H1 (cell line): ENCODE data around the gene MAP2K5. TPM values are rescaled to one million over a fixed set of nuclear protein-coding genes. Genes with fewer than 3 reads are reported as not detected.

Experiments used
- CTCF ChIA-PET: fragments of 300-600 bp; sonication (Branson Sonifier 250); formaldehyde crosslinking; loops from one replicate; lab custom pipeline; 2021; ENCODE audit not compliant: partially characterized antibody; lab: Charles Lee
- POLR2A ChIA-PET: fragments of 300-600 bp; sonication (Branson Sonifier 250); formaldehyde crosslinking; loops from one replicate; lab custom pipeline; 2021; ENCODE audit warnings: inconsistent platforms; ENCODE audit not compliant: partially characterized antibody; lab: Charles Lee
- DNase-seq, 2 experiments: peaks; one replicate each; pipeline versions ENCODE4 v3.0.0 to v3.0.0-alpha.2; 2010 to 2022; ENCODE audit warnings: low spot score in 2 of 2, low read depth in 1 of 2, mixed read lengths in 1 of 2
- FAIRE-seq: peaks from 2 replicates; lab custom pipeline; 2011; peaks lifted over from hg19 to GRCh38; lab: Jason Lieb, UNC
- H2AFZ ChIP-seq: 2 replicates; pipeline ENCODE4 v1.8.1; 2012; ENCODE audit warnings: low read length, inconsistent platforms
- H2AK5ac ChIP-seq: 2 replicates; pipeline ENCODE4 v1.6.1; 2013; ENCODE audit warnings: low read depth, low read length
- H2BK120ac ChIP-seq: replicated peaks from 2 replicates; pipeline ENCODE3; 2013; ENCODE audit warnings: low read depth, low read length, inconsistent platforms
- H2BK12ac ChIP-seq: 2 replicates; pipeline ENCODE4 v1.6.1; 2013; ENCODE audit warnings: low read depth, low read length
- H2BK15ac ChIP-seq: 2 replicates; pipeline ENCODE4 v1.6.1; 2013; ENCODE audit warnings: low read length
- H2BK20ac ChIP-seq: 2 replicates; pipeline ENCODE4 v1.6.1; 2013; ENCODE audit warnings: low read length
- H2BK5ac ChIP-seq: 2 replicates; pipeline ENCODE4 v1.6.1; 2013; ENCODE audit warnings: low read depth, low read length
- H3K14ac ChIP-seq: 2 replicates; pipeline ENCODE4 v1.6.1; 2013; ENCODE audit warnings: inconsistent platforms; ENCODE audit not compliant: insufficient read length
- H3K18ac ChIP-seq: 2 replicates; pipeline ENCODE4 v1.6.1; 2013; ENCODE audit warnings: low read length; ENCODE audit errors: extremely low read depth
- H3K23ac ChIP-seq: 2 replicates; pipeline ENCODE4 v1.6.1; 2013; ENCODE audit warnings: inconsistent platforms; ENCODE audit not compliant: insufficient read length
- H3K23me2 ChIP-seq: 2 replicates; pipeline ENCODE4 v1.6.1; 2013; ENCODE audit warnings: low read depth, low read length
- H3K27ac ChIP-seq: 2 replicates; pipeline ENCODE4 v1.6.1; 2011; ENCODE audit warnings: low read depth, low read length, inconsistent platforms
- H3K27me3 ChIP-seq, 4 experiments: replicated peaks in 1 of 4; 1 replicate in 1 of 4; 2 replicates in 3 of 4; pipeline versions ENCODE4 v1.6.1 to v1.8.1; 2011 to 2013; ENCODE audit warnings: low read length in 3 of 4, mild to moderate bottlenecking in 3 of 4, inconsistent platforms in 2 of 4, mixed read lengths in 2 of 4, moderate library complexity in 1 of 4; ENCODE audit not compliant: control insufficient read depth in 3 of 4, insufficient read depth in 3 of 4; ENCODE audit errors: extremely low read depth in 1 of 4
- H3K36me3 ChIP-seq, 4 experiments: 2 replicates each; pipeline versions ENCODE4 v1.6.1 to v1.8.1; 2011 to 2013; ENCODE audit warnings: mild to moderate bottlenecking in 4 of 4, low read length in 3 of 4, moderate library complexity in 2 of 4, control low read depth in 1 of 4, inconsistent platforms in 1 of 4; ENCODE audit not compliant: insufficient read depth in 4 of 4, control insufficient read depth in 2 of 4
- H3K4ac ChIP-seq: replicated peaks from 2 replicates; pipeline ENCODE3; 2013; ENCODE audit warnings: low read length, low read depth, mixed read lengths, inconsistent platforms; ENCODE audit not compliant: insufficient read length
- H3K4me1 ChIP-seq, 4 experiments: replicated peaks in 1 of 4; 1 replicate in 1 of 4; 2 replicates in 3 of 4; pipeline versions ENCODE4 v1.6.1 to v1.8.1; 2011 to 2013; ENCODE audit warnings: low read length in 3 of 4, inconsistent platforms in 2 of 4, mixed read lengths in 1 of 4; ENCODE audit not compliant: insufficient read depth in 4 of 4, control insufficient read depth in 3 of 4
- H3K4me2 ChIP-seq, 2 experiments: 2 replicates each; pipeline versions ENCODE4 v1.6.1 to v1.8.1; 2011 to 2013; ENCODE audit warnings: low read depth in 2 of 2, low read length in 2 of 2, control low read depth in 1 of 2, inconsistent platforms in 1 of 2, mild to moderate bottlenecking in 1 of 2; ENCODE audit not compliant: insufficient read depth in 1 of 2
- H3K4me3 ChIP-seq, 4 experiments: fragments of 200-600, 300-600 bp in 1 of 4; sonication (generic), shearing (Covaris generic), sonication (Bioruptor Twin) in 1 of 4; 2 replicates each; pipeline versions ENCODE4 v1.5.1 to v1.8.1; 2011 to 2016; ENCODE audit warnings: low read length in 4 of 4, low read depth in 3 of 4, control low read depth in 2 of 4, inconsistent platforms in 2 of 4, mild to moderate bottlenecking in 2 of 4, mixed read lengths in 1 of 4, moderate library complexity in 1 of 4; ENCODE audit not compliant: insufficient read depth in 2 of 4; ENCODE audit errors: extremely low read depth in 1 of 4
- H3K56ac ChIP-seq: replicated peaks from 2 replicates; pipeline ENCODE3; 2013; ENCODE audit warnings: low read depth, mild to moderate bottlenecking, mixed read lengths, low read length, inconsistent platforms; ENCODE audit not compliant: insufficient read length
- H3K79me1 ChIP-seq: 2 replicates; pipeline ENCODE4 v1.6.1; 2013; ENCODE audit warnings: low read depth, low read length, control low read depth
- H3K79me2 ChIP-seq, 2 experiments: 2 replicates each; pipeline versions ENCODE4 v1.6.1 to v1.8.1; 2012 to 2013; ENCODE audit warnings: low read length in 2 of 2, mild to moderate bottlenecking in 2 of 2, inconsistent platforms in 1 of 2; ENCODE audit not compliant: insufficient read depth in 2 of 2, control insufficient read depth in 1 of 2
- H3K9ac ChIP-seq, 4 experiments: replicated peaks in 1 of 4; 1 replicate in 1 of 4; 2 replicates in 3 of 4; pipeline versions ENCODE4 v1.6.1 to v1.8.1; 2011 to 2013; ENCODE audit warnings: low read depth in 3 of 4, low read length in 3 of 4, control low read depth in 2 of 4, mild to moderate bottlenecking in 2 of 4, moderate library complexity in 2 of 4, inconsistent platforms in 1 of 4; ENCODE audit errors: extremely low read depth in 1 of 4
- H3K9me3 ChIP-seq, 2 experiments: 2 replicates each; pipeline versions ENCODE4 v1.6.1 to v1.8.1; 2012 to 2013; ENCODE audit warnings: mild to moderate bottlenecking in 2 of 2, moderate library complexity in 2 of 2, control low read depth in 1 of 2, inconsistent platforms in 1 of 2, low read depth in 1 of 2, low read length in 1 of 2, mixed read lengths in 1 of 2; ENCODE audit not compliant: insufficient read depth in 2 of 2
- H4K20me1 ChIP-seq, 2 experiments: replicated peaks in 1 of 2; 2 replicates each; pipeline versions ENCODE3 to v1.8.1; 2011 to 2013; ENCODE audit warnings: inconsistent platforms in 2 of 2, low read length in 2 of 2, mild to moderate bottlenecking in 1 of 2; ENCODE audit not compliant: insufficient read depth in 2 of 2, control insufficient read depth in 1 of 2
- H4K5ac ChIP-seq: 2 replicates; pipeline ENCODE4 v1.6.1; 2013; ENCODE audit warnings: low read length, low read depth, mixed read lengths, inconsistent platforms; ENCODE audit not compliant: insufficient read length
- H4K8ac ChIP-seq: 2 replicates; pipeline ENCODE4 v1.8.0; 2013; ENCODE audit warnings: mild to moderate bottlenecking, moderate library complexity, low read length, inconsistent platforms; ENCODE audit not compliant: insufficient read depth; ENCODE audit errors: extremely low read depth
- H4K91ac ChIP-seq: replicated peaks from 2 replicates; pipeline ENCODE3; 2013; ENCODE audit warnings: low read length, mixed read lengths, inconsistent platforms; ENCODE audit not compliant: insufficient read length
- CHD1 ChIP-seq: IDR thresholded peaks from 2 replicates; pipeline ENCODE4 v1.6.1; 2012; ENCODE audit warnings: low read depth, low read length, improper control_type of control experiment
- CREB1 ChIP-seq: IDR thresholded peaks from 2 replicates; pipeline ENCODE4 v1.6.1; 2012; ENCODE audit warnings: inconsistent platforms
- CTBP2 ChIP-seq: IDR thresholded peaks from 2 replicates; pipeline ENCODE4 v1.7.0; 2011; ENCODE audit warnings: borderline replicate concordance, mild to moderate bottlenecking, moderate library complexity, mixed read lengths, low read length; ENCODE audit not compliant: insufficient read depth, insufficient read length
- EP300 ChIP-seq, 2 experiments: IDR thresholded peaks; 1 replicate in 1 of 2; 2 replicates in 1 of 2; pipeline ENCODE4 v1.6.1; 2011 to 2012; ENCODE audit warnings: low read depth in 2 of 2, low read length in 2 of 2, mild to moderate bottlenecking in 2 of 2, borderline replicate concordance in 1 of 2, inconsistent platforms in 1 of 2, moderate library complexity in 1 of 2
- KDM4A ChIP-seq: IDR thresholded peaks from one replicate; pipeline ENCODE4 v1.7.1; 2012; ENCODE audit warnings: low read depth, mild to moderate bottlenecking, moderate library complexity, low read length, inconsistent platforms; ENCODE audit not compliant: severe bottlenecking
- POU5F1 ChIP-seq: IDR thresholded peaks from 2 replicates; pipeline ENCODE4 v1.6.1; 2011; ENCODE audit warnings: low read depth, mild to moderate bottlenecking, low read length, moderate library complexity
- RXRA ChIP-seq: IDR thresholded peaks from 2 replicates; pipeline ENCODE4 v1.6.1; 2011; ENCODE audit warnings: low read depth, mild to moderate bottlenecking, low read length, moderate library complexity; ENCODE audit not compliant: insufficient read depth
- SIN3A ChIP-seq, 2 experiments: IDR thresholded peaks in 1 of 2; conservative IDR thresholded peaks in 1 of 2; 2 replicates each; pipeline ENCODE4 v1.6.1; 2011 to 2012; ENCODE audit warnings: low read length in 2 of 2, improper control_type of control experiment in 1 of 2, low read depth in 1 of 2, mild to moderate bottlenecking in 1 of 2
- SP1 ChIP-seq: IDR thresholded peaks from 2 replicates; pipeline ENCODE4 v1.6.1; 2011; ENCODE audit warnings: low read depth, low read length
- TBP ChIP-seq: IDR thresholded peaks from 2 replicates; pipeline ENCODE4 v1.6.1; 2011; ENCODE audit warnings: low read depth, low read length, improper control_type of control experiment
- TCF12 ChIP-seq: IDR thresholded peaks from 2 replicates; pipeline ENCODE4 v1.6.1; 2011; ENCODE audit warnings: low read depth, mild to moderate bottlenecking, low read length
- YY1 ChIP-seq: IDR thresholded peaks from 2 replicates; pipeline ENCODE4 v1.6.1; 2011; ENCODE audit warnings: low read depth, mild to moderate bottlenecking, low read length
- WGBS, 2 experiments: shearing (Covaris generic) in 1 of 2; methylation state at CpG; one replicate each; pipeline versions ENCODE4 v1.1.6 to v1.1.7; 2013 to 2015; ENCODE audit warnings: low lambda C conversion rate in 2 of 2, mixed read lengths in 2 of 2, inconsistent platforms in 1 of 2, low coverage in 1 of 2, missing lambda C conversion rate in 1 of 2; ENCODE audit not compliant: insufficient replicate concordance in 2 of 2, insufficient coverage in 1 of 2, insufficient read length in 1 of 2; ENCODE audit errors: extremely low coverage in 1 of 2, missing lambda C conversion rate in 1 of 2; 5-methylcytosine and 5-hydroxymethylcytosine counted together
- polyA plus RNA-seq, 7 experiments: library from polyadenylated mRNA; depleted of rRNA in 3 of 7; stranded (reverse) in 5 of 7; unstranded in 2 of 7; fragments of >200 nt in 5 of 7; fragments of 200-250 nt in 2 of 7; gene quantifications; 1 replicate in 5 of 7; 2 replicates in 1 of 7; 4 replicates in 1 of 7; pipeline versions ENCODE4 v1.2.1 to v1.2.3, GENCODE V29; 2011 to 2013; ENCODE audit warnings: missing spikeins in 2 of 7, mixed read lengths in 2 of 7
- total RNA-seq: library from RNA; stranded (reverse); fragmentation: NEBNext Ultra II Directional; extraction: Animal tissue kit (Norgen Biotek cat#: 25700); gene quantifications from 2 replicates; pipeline ENCODE4 v1.2.1, GENCODE V29; 2021
- TF ChIP-seq, protein P1 (sequence below): IDR thresholded peaks from 2 replicates; pipeline ENCODE4 v1.6.1; 2012; ENCODE audit warnings: inconsistent platforms

Gene MAP2K5
- total and polyA plus RNA-seq, 2 of the 8 experiments (the other 6 are each of a cell fraction or from before 2014, with no cell fraction given) = 4.4 to 15.8 TPM

DNA sequence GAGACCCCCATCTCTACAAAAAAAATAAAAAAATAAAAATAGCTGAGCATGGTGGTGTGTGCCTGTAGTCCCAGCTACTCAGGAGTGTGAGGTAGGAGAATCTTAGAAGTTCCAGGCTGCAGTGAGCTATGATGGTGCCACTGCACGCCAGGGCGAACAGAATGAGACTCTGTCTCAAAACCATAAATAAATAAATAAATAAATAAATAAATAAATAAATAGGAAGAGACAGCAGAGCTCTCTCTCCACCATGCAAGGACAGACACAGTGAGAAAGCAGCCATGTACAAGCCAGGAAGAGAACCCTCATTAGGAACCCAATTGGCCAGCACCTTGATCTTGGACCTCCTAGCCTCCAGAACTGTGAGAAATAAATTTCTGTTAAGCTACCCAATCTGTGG is 26.9 kb upstream of the MAP2K5 start:
- no peak overlapping the region for H2AK5ac ChIP-seq
- ChIA-PET CTCF (interaction anchor here (1.2 kb wide), 1 partner anchor 717 kb away, joined by 5 read pairs; no protein-coding TSS in a partner anchor), POLR2A (no interaction called here)
- no peak overlapping the region for H2BK20ac ChIP-seq
- no peak overlapping the region for H2BK15ac ChIP-seq
- no peak overlapping the region for H2BK12ac ChIP-seq
- no peak overlapping the region for H3K4me2 ChIP-seq
- H3K18ac ChIP-seq = no peak overlapping the region
- no peaks in the 10 kb centered on the region for H3K79me1 ChIP-seq
- H3K27ac ChIP-seq = no peak overlapping the region
- H2BK120ac ChIP-seq = no peak overlapping the region
- H3K27me3 ChIP-seq = peaks cover 0 to 3% (median 3%) of the 10 kb centered on the region in 4 experiments; a peak in 2 of 7 replicates
- H3K23me2 ChIP-seq = peaks cover under 1% of the 10 kb centered on the region; the same call in 1 of the 2 replicates
- no peak overlapping the region for H3K23ac ChIP-seq
- no peaks in the 10 kb centered on the region for H3K36me3 ChIP-seq
- H3K4ac ChIP-seq = no peak overlapping the region
- no peak for FAIRE-seq
- no peaks in the 10 kb centered on the region for H3K79me2 ChIP-seq
- H3K56ac ChIP-seq = no peak overlapping the region
- no peak overlapping the region for H2BK5ac ChIP-seq
- H4K20me1 ChIP-seq = no peaks in the 10 kb centered on the region
- H2AFZ ChIP-seq = no peak overlapping the region
- H4K5ac ChIP-seq = no peak overlapping the region
- no peaks in the 10 kb centered on the region for H3K9me3 ChIP-seq
- DNase-seq = no peak
- H4K8ac ChIP-seq = no peak overlapping the region
- WGBS, 2 experiments = 92% methylated on average over 2 of the region's 2 CpGs; no CpG with 5 or more reads in 1 of the 2 experiments
- H3K9ac ChIP-seq = no peak overlapping the region
- H3K4me1 ChIP-seq = peaks cover 0 to 3% (median 0%) of the 10 kb centered on the region in 4 experiments; a peak in 2 of 7 replicates
- no peak overlapping the region for H4K91ac ChIP-seq
- H3K14ac ChIP-seq = no peak overlapping the region
- no peak overlapping the region for H3K4me3 ChIP-seq
- TF ChIP-seq CTBP2 (no peak), EP300 (IDR thresholded peaks at IDR 0.05; ENCODE audit: borderline replicate concordance in 1 of 2, low read depth in 2 of 2, low read length in 2 of 2) (no peak), RXRA (no peak), YY1 (no peak), SIN3A (conservative IDR thresholded peaks at IDR 0.05 in 1 of 2, IDR thresholded peaks at IDR 0.05 in 1 of 2; ENCODE audit: low read depth in 1 of 2, low read length in 2 of 2) (no peak), POU5F1 (no peak), TCF12 (no peak), KDM4A (no peak), TBP (no peak), CREB1 (no peak), SP1 (no peak), CHD1 (no peak)
- TF ChIP-seq, protein P1, sequence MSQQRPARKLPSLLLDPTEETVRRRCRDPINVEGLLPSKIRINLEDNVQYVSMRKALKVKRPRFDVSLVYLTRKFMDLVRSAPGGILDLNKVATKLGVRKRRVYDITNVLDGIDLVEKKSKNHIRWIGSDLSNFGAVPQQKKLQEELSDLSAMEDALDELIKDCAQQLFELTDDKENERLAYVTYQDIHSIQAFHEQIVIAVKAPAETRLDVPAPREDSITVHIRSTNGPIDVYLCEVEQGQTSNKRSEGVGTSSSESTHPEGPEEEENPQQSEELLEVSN = no peak
